Mesenchymal stem cell (in vitro differentiated cells and primary cell): ENCODE data around the gene EXOSC7.
"Not testable (repeated sequence)": the region's sequence is repeated elsewhere in the genome, so short reads cannot be mapped to it uniquely, and the experiment has no call there.

Experiments
- DNase-seq: peaks from one replicate; pipeline ENCODE4 v3.0.0-alpha.2; 2013
- H2AFZ ChIP-seq: one replicate; pipeline ENCODE4 v1.6.1; 2013; ENCODE audit warnings: low read depth, mild to moderate bottlenecking, control low read depth, inconsistent platforms, low read length, moderate library complexity
- H2AK5ac ChIP-seq: 2 replicates; pipeline ENCODE4 v1.6.1; 2013; ENCODE audit warnings: low read length, moderate library complexity, mild to moderate bottlenecking, inconsistent platforms; ENCODE audit not compliant: severe bottlenecking
- H2BK120ac ChIP-seq: one replicate; pipeline ENCODE4 v1.6.1; 2013; ENCODE audit warnings: low read depth, mild to moderate bottlenecking, inconsistent platforms, low read length, moderate library complexity
- H2BK12ac ChIP-seq, 2 experiments: one replicate each; pipeline ENCODE4 v1.6.1; 2013; ENCODE audit warnings: inconsistent platforms in 2 of 2, low read length in 2 of 2, mild to moderate bottlenecking in 2 of 2, moderate library complexity in 2 of 2, control low read depth in 1 of 2
- H2BK15ac ChIP-seq: one replicate; pipeline ENCODE4 v1.6.1; 2013; ENCODE audit warnings: mild to moderate bottlenecking, low read depth, inconsistent platforms; ENCODE audit not compliant: poor library complexity, severe bottlenecking
- H2BK5ac ChIP-seq: 2 replicates; pipeline ENCODE4 v1.6.1; 2013; ENCODE audit warnings: low read depth, mild to moderate bottlenecking, low read length, control low read depth, inconsistent platforms; ENCODE audit not compliant: poor library complexity, severe bottlenecking
- H3K14ac ChIP-seq, 2 experiments: one replicate each; pipeline ENCODE4 v1.6.1; 2013; ENCODE audit warnings: inconsistent platforms in 2 of 2, low read length in 2 of 2, control low read depth in 1 of 2, mild to moderate bottlenecking in 1 of 2, moderate library complexity in 1 of 2
- H3K18ac ChIP-seq, 2 experiments: one replicate each; pipeline ENCODE4 v1.6.1; 2013; ENCODE audit warnings: inconsistent platforms in 2 of 2, low read length in 2 of 2, control low read depth in 1 of 2, low read depth in 1 of 2, mild to moderate bottlenecking in 1 of 2
- H3K23ac ChIP-seq, 2 experiments: one replicate each; pipeline ENCODE4 v1.6.1; 2013; ENCODE audit warnings: inconsistent platforms in 2 of 2, low read length in 2 of 2, mild to moderate bottlenecking in 2 of 2, moderate library complexity in 2 of 2, control low read depth in 1 of 2
- H3K27ac ChIP-seq: 2 replicates; pipeline ENCODE4 v1.5.1; 2013; ENCODE audit warnings: mild to moderate bottlenecking, moderate library complexity, low read length, control low read depth, inconsistent platforms; ENCODE audit not compliant: poor library complexity, severe bottlenecking
- H3K27me3 ChIP-seq, 2 experiments: 2 replicates each; pipeline versions ENCODE4 v1.6.1 to v1.7.0; 2013; ENCODE audit warnings: low read length in 2 of 2, mild to moderate bottlenecking in 2 of 2, moderate library complexity in 2 of 2, control low read depth in 1 of 2, inconsistent platforms in 1 of 2; ENCODE audit not compliant: control insufficient read depth in 1 of 2, insufficient read depth in 1 of 2
- H3K36me3 ChIP-seq, 2 experiments: 2 replicates each; pipeline versions ENCODE4 v1.6.1 to v1.7.0; 2013; ENCODE audit warnings: low read length in 2 of 2, control low read depth in 1 of 2, inconsistent platforms in 1 of 2, low read depth in 1 of 2, mild to moderate bottlenecking in 1 of 2; ENCODE audit not compliant: insufficient read depth in 2 of 2, control insufficient read depth in 1 of 2
- H3K4ac ChIP-seq, 2 experiments: one replicate each; pipeline ENCODE4 v1.6.1; 2013; ENCODE audit warnings: inconsistent platforms in 2 of 2, low read length in 2 of 2, mild to moderate bottlenecking in 2 of 2, moderate library complexity in 2 of 2, control low read depth in 1 of 2, low read depth in 1 of 2
- H3K4me1 ChIP-seq: 2 replicates; pipeline ENCODE4 v1.6.1; 2013; ENCODE audit warnings: low read depth, low read length, control low read depth; ENCODE audit not compliant: control insufficient read depth, insufficient read depth
- H3K4me2 ChIP-seq: 2 replicates; pipeline ENCODE4 v1.6.1; 2013; ENCODE audit warnings: low read length, mild to moderate bottlenecking, inconsistent platforms; ENCODE audit not compliant: poor library complexity, severe bottlenecking
- H3K4me3 ChIP-seq, 2 experiments: 2 replicates each; pipeline versions ENCODE4 v1.5.1 to v1.7.0; 2013; ENCODE audit warnings: low read length in 2 of 2, mild to moderate bottlenecking in 2 of 2, control low read depth in 1 of 2, low read depth in 1 of 2; ENCODE audit not compliant: insufficient read depth in 1 of 2
- H3K79me1 ChIP-seq: replicated peaks from 2 replicates; pipeline ENCODE4 v1.6.1; 2013; ENCODE audit warnings: mild to moderate bottlenecking, control low read depth, low read length, inconsistent platforms; ENCODE audit not compliant: poor library complexity, severe bottlenecking
- H3K9ac ChIP-seq: 2 replicates; pipeline ENCODE4 v1.7.0; 2013; ENCODE audit warnings: mild to moderate bottlenecking, low read length, moderate library complexity
- H3K9me3 ChIP-seq: 2 replicates; pipeline ENCODE4 v1.7.0; 2013; ENCODE audit warnings: mild to moderate bottlenecking, low read length; ENCODE audit not compliant: control insufficient read depth
- H4K8ac ChIP-seq: one replicate; pipeline ENCODE4 v1.6.1; 2013; ENCODE audit warnings: inconsistent platforms, mild to moderate bottlenecking, low read length, moderate library complexity
- H4K91ac ChIP-seq: one replicate; pipeline ENCODE4 v1.6.1; 2013; ENCODE audit warnings: mild to moderate bottlenecking, low read length, inconsistent platforms
- WGBS: methylation state at CpG from one replicate; pipeline ENCODE4 v1.1.7; 2013; ENCODE audit warnings: mixed read lengths; 5-methylcytosine and 5-hydroxymethylcytosine counted together

Gene EXOSC7

GRCh38 chr3:44939581-44940036, 36.4 kb upstream of the EXOSC7 start:
- no peak overlapping the region for H3K14ac ChIP-seq
- H3K79me1 ChIP-seq = peaks cover 45% of the 10 kb centered on the region
- no peak overlapping the region for H4K91ac ChIP-seq
- no peak overlapping the region for H2AFZ ChIP-seq
- no peaks in the 10 kb centered on the region for H3K27me3 ChIP-seq
- H4K8ac ChIP-seq = no peak overlapping the region
- peak; percentile 47 for DNase-seq
- H3K4me3 ChIP-seq = no peak overlapping the region
- no peak overlapping the region for H3K23ac ChIP-seq
- 63% methylated on average over 5 of the region's 6 CpGs for WGBS
- H2BK12ac ChIP-seq = peak overlapping the region in 1 of 2 experiments; percentile 59
- no peaks in the 10 kb centered on the region for H3K9me3 ChIP-seq
- H3K4me2 ChIP-seq = no peak overlapping the region
- no peak overlapping the region for H2AK5ac ChIP-seq
- H2BK120ac ChIP-seq = no peak overlapping the region
- no peak overlapping the region for H2BK5ac ChIP-seq
- peaks cover 62 to 73% of the 10 kb centered on the region in 2 experiments for H3K36me3 ChIP-seq
- H3K27ac ChIP-seq = no peak overlapping the region
- no peak overlapping the region for H3K18ac ChIP-seq
- H3K4ac ChIP-seq = no peak overlapping the region
- H3K9ac ChIP-seq = no peak overlapping the region
- H3K4me1 ChIP-seq = peaks cover 7% of the 10 kb centered on the region
- no peak overlapping the region for H2BK15ac ChIP-seq

GRCh38 chr3:44942202-44942921, 33.7 kb upstream of the EXOSC7 start:
- H3K4me2 ChIP-seq = no peak overlapping the region
- no peak overlapping the region for H4K8ac ChIP-seq
- peaks cover 48% of the 10 kb centered on the region for H3K79me1 ChIP-seq
- peaks cover 64 to 65% of the 10 kb centered on the region in 2 experiments for H3K36me3 ChIP-seq
- no peak overlapping the region for H4K91ac ChIP-seq
- H3K9me3 ChIP-seq = no peaks in the 10 kb centered on the region
- H2BK5ac ChIP-seq = no peak overlapping the region
- H3K23ac ChIP-seq = no peak overlapping the region
- no peak overlapping the region for H3K9ac ChIP-seq
- 84% methylated on average over 8 of the region's 9 CpGs for WGBS
- no peak overlapping the region for H2BK120ac ChIP-seq
- H3K18ac ChIP-seq = no peak overlapping the region
- H3K4ac ChIP-seq = no peak overlapping the region
- no peak overlapping the region for H3K27ac ChIP-seq
- DNase-seq = peak; percentile 43
- no peak overlapping the region for H2AK5ac ChIP-seq
- H2BK12ac ChIP-seq = no peak overlapping the region
- H2BK15ac ChIP-seq = no peak overlapping the region
- peaks cover 7% of the 10 kb centered on the region for H3K4me1 ChIP-seq
- no peak overlapping the region for H2AFZ ChIP-seq
- no peaks in the 10 kb centered on the region for H3K27me3 ChIP-seq
- no peak overlapping the region for H3K4me3 ChIP-seq
- H3K14ac ChIP-seq = no peak overlapping the region

- H3K4me3 ChIP-seq = no peak overlapping the region
- H4K91ac ChIP-seq = no peak overlapping the region
- no peak overlapping the region for H3K9ac ChIP-seq
- no peak overlapping the region for H2BK120ac ChIP-seq
- no peak overlapping the region for H3K23ac ChIP-seq
- H3K4me1 ChIP-seq = no peaks in the 10 kb centered on the region
- no peak overlapping the region for H3K14ac ChIP-seq
- H2BK15ac ChIP-seq = no peak overlapping the region
- H3K9me3 ChIP-seq = no peaks in the 10 kb centered on the region
- H3K4me2 ChIP-seq = no peak overlapping the region
- H2BK5ac ChIP-seq = no peak overlapping the region
- H4K8ac ChIP-seq = no peak overlapping the region
- no peaks in the 10 kb centered on the region for H3K27me3 ChIP-seq
- H3K36me3 ChIP-seq = peaks cover 18 to 23% of the 10 kb centered on the region in 2 experiments
- no peak overlapping the region for H2AK5ac ChIP-seq
- WGBS = 98% methylated on average over 3 of the region's 3 CpGs
- no peak for DNase-seq
- H3K4ac ChIP-seq = no peak overlapping the region
- H2BK12ac ChIP-seq = no peak overlapping the region
- no peak overlapping the region for H3K27ac ChIP-seq
- no peak overlapping the region for H3K18ac ChIP-seq
- H2AFZ ChIP-seq = no peak overlapping the region
- peaks cover 44% of the 10 kb centered on the region for H3K79me1 ChIP-seq
Measured at GRCh38 chr3:44948239-44948638, 27.8 kb upstream of the EXOSC7 start.

- H2BK15ac ChIP-seq, H4K91ac ChIP-seq, H4K8ac ChIP-seq, H3K4ac ChIP-seq, H2BK5ac ChIP-seq, H3K23ac ChIP-seq, H3K9ac ChIP-seq, H2BK12ac ChIP-seq, H3K4me3 ChIP-seq, H3K18ac ChIP-seq, DNase-seq, H2AFZ ChIP-seq, H2BK120ac ChIP-seq, H3K27me3 ChIP-seq, H3K14ac ChIP-seq, H3K4me1 ChIP-seq, H3K4me2 ChIP-seq, H3K27ac ChIP-seq, H3K9me3 ChIP-seq, H2AK5ac ChIP-seq: not testable (repeated sequence)
- Histone ChIP-seq H3K36me3 (peaks cover 14 to 25% of the 10 kb centered on the region in 2 experiments), H3K79me1 (peaks cover 50% of the 10 kb centered on the region)
- 100% methylated on average over 3 of the region's 4 CpGs for WGBS
Measured at GRCh38 chr3:44949770-44950169, 26.3 kb upstream of the EXOSC7 start.
